Measurements from ENCODE around the gene NT5DC3. TPM values are rescaled to one million over a fixed set of nuclear protein-coding genes. Genes with fewer than 3 reads are reported as not detected.
"Not testable (repeated sequence)": the region's sequence is repeated elsewhere in the genome, so short reads cannot be mapped to it uniquely, and the experiment has no call there.

NT5DC3 gene
- total RNA-seq, 1 donor = 22.9 TPM

GRCh38 chr12:103812789-103813188, 28.2 kb downstream of the NT5DC3 start:
- no peak for TF ChIP-seq CTCF (IDR thresholded peaks at IDR 0.05; ENCODE audit: insufficient read depth, low read depth, low read length)

GRCh38 chr12:103811791-103812190, 29.2 kb downstream of the NT5DC3 start:
- H3K4me3 ChIP-seq (ENCODE audit: low read depth, low read length) = no peak overlapping the region
- TF ChIP-seq CTCF (IDR thresholded peaks at IDR 0.05; ENCODE audit: insufficient read depth, low read depth, low read length) = no peak
- no peak for DNase-seq (ENCODE audit: low read depth)

More at GRCh38 chr12:103812789-103813188, 28.2 kb downstream of the NT5DC3 start:
- no peak for DNase-seq (ENCODE audit: low read depth)
- no peak overlapping the region for H3K4me3 ChIP-seq (ENCODE audit: low read depth, low read length)

- no peak for TF ChIP-seq CTCF (IDR thresholded peaks at IDR 0.05; ENCODE audit: insufficient read depth, low read depth, low read length)
- DNase-seq (ENCODE audit: low read depth) = no peak
- no peak overlapping the region for H3K4me3 ChIP-seq (ENCODE audit: low read depth, low read length)
These were observed 30.9 kb downstream of the NT5DC3 start for GRCh38 chr12:103810111-103810510.

- DNase-seq (ENCODE audit: low read depth); H3K4me3 ChIP-seq (ENCODE audit: low read depth, low read length): not testable (repeated sequence)
These were observed 31.4 kb downstream of the NT5DC3 start for GRCh38 chr12:103809639-103810038.

GRCh38 chr12:103809154-103809553, 31.9 kb downstream of the NT5DC3 start:
- H3K4me3 ChIP-seq (ENCODE audit: low read depth, low read length) = no peak overlapping the region
- TF ChIP-seq CTCF (IDR thresholded peaks at IDR 0.05; ENCODE audit: insufficient read depth, low read depth, low read length) = no peak
- no peak for DNase-seq (ENCODE audit: low read depth)

- no peak for DNase-seq (ENCODE audit: low read depth)
- TF ChIP-seq CTCF (IDR thresholded peaks at IDR 0.05; ENCODE audit: insufficient read depth, low read depth, low read length) = no peak
- no peak overlapping the region for H3K4me3 ChIP-seq (ENCODE audit: low read depth, low read length)
These were observed 32.7 kb downstream of the NT5DC3 start for GRCh38 chr12:103808239-103808880.

GRCh38 chr12:103807561-103808238, 33.3 kb downstream of the NT5DC3 start:
- TF ChIP-seq CTCF (IDR thresholded peaks at IDR 0.05; ENCODE audit: insufficient read depth, low read depth, low read length) = no peak
- no peak overlapping the region for H3K4me3 ChIP-seq (ENCODE audit: low read depth, low read length)
- no peak for DNase-seq (ENCODE audit: low read depth)

Data from fibroblast of villous mesenchyme (primary cell).